Endometrial microvascular endothelial cells (primary cell): ENCODE measurements around the gene GLCE. TPM values are rescaled to one million over a fixed set of nuclear protein-coding genes. Genes with fewer than 3 reads are reported as not detected.

Source experiments
- in situ Hi-C: cut with HindIII; loops from 2 replicates; pipeline ENCODE4 v1.10.0; 2017; ENCODE audit warnings: low sequenced_read_pairs, low pct_unique_long_range_greater_than_20kb; ENCODE audit errors: inconsistent ontology term
- total RNA-seq: library from RNA; depleted of rRNA; stranded (reverse); fragments of >200 nt; gene quantifications from one replicate; pipeline ENCODE4 v1.2.3, GENCODE V29; 2015; ENCODE audit errors: inconsistent ontology term

GLCE gene
- total RNA-seq, 1 donor from 2014 or later: 103 TPM

DNA sequence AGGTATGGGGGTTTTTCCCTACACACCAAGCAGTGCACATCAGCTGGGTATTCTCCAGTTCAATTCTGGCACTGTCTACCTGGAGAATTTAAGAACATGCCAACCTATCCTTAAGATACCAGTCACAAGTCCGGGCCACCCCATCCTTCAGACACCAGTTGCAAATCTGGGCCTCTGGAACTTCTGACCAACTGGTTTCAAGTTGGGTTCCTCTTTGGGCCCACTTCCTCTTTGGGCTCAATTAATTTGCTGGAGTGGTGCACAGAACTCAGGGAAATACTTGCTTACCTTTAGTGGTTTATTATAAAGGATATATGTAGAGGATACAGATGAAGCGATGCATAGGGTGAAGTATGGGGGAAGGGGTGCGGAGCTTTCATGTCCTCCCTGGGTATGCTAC is 25.3 kb downstream of the GLCE start:
- in situ Hi-C loops: no loop called here

DNA sequence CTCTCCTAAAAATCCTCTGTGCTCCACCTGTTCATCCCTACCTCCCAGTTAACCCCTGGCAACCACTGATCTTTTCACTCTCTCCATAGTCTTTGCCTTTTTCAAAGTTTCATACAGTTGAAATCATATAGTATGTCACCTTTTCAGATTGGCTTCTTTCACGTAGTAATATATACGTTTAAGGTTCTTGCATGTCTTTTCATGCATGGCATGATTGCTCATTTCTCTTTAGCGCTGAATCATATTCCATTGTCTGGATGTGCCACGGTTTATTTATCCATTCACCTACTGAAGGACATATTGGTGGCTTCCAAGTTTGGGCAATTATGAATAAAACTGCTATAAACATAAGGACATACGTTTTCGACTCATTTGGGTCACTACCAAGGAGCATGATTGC is 28.7 kb downstream of the GLCE start:
- in situ Hi-C loops: no loop called here

DNA sequence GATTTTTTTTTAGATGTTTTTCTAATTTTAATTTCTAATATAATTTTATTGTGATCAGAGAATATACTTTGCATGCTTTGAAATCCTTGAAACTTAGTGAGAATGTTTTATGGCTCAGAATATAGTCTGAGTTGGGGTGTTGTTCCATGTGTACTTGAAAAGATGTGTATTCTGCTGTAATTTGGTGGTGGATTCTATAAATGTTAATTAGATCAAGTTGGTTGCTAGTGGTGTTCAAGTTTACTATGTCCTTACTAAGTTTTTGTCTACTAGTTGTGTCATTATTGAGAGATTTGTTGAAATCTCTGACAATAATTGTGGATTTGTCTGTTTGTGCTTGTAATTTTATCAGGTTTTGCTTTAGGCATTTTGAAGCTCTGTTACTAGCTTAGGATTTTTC is 29.7 kb downstream of the GLCE start:
- in situ Hi-C loops: no loop called here

DNA sequence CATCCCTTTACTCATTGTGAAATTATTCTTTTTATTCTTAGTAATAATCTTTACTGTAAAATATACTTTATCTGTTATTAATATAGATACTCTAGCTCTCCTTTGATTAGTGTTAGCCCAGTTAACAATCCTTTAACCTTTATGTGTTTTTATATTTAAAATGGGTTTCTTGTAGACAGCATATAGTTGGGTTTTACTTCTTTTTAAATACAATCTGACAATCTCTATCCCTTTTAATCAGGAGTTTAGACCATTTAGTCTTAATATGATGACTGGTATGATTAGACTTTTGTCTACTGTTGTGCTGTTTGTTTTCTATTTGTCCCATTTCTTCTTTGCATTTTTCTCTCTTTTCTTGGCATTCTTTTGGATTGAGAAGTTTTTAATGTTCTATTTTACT is 30.1 kb downstream of the GLCE start:
- in situ Hi-C loops: no loop called here

DNA sequence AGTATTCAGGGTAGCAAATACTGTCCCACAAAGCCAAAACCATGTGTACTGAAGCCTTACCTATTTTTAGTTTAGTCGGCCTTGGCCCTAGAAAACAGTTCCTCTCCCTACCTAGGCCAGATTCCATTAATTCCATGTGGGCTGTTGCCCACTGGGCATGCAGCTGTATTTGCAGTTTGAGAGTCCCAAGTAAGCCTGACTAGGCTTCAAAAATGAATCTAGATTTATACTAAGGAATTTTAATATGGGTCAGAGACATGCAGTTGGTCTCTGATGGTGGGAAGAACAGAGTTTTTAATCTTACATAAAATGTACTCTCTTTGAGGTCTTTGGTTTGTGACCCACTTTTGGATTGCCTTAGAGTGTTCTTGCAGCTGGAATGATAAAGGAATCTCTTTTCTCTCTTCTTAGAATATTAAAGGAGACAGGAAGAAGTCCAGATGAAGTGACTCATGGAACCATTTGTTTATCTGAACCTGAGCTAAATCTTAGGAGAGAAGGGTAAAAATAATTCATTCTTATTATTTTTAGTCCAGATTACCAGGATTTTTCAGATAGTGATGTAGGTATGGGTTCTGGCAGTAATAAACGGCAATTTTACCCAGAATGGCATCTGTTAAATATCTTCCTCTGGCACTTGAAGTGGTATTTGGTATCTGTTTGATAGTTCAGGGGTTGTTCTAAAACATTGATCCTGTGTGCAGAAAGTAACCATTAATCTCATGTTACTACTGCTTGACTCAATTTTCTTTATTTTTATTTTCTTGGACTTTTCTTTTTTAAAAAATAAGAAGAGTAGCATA is 33.8 kb downstream of the GLCE start:
- in situ Hi-C loops: no loop called here

DNA sequence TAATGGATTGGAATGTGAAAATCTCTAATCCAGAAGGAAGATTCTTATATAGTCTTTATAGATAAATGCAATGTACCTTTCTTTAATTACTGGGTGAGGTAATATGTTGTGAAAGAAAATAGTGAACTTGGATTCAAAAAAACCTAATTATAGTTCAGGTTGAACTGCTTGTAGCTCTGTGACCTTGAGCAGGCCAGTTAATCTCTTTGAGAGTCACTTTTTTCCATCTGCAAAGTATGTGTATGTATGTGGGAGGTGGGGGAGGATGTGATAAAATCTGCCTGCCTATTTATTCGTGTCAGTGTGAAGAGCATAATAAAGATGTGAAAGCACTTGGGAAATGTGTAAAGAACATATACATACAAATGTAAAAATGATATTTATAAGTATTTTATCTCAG is 34.4 kb downstream of the GLCE start:
- in situ Hi-C loops: no loop called here

DNA sequence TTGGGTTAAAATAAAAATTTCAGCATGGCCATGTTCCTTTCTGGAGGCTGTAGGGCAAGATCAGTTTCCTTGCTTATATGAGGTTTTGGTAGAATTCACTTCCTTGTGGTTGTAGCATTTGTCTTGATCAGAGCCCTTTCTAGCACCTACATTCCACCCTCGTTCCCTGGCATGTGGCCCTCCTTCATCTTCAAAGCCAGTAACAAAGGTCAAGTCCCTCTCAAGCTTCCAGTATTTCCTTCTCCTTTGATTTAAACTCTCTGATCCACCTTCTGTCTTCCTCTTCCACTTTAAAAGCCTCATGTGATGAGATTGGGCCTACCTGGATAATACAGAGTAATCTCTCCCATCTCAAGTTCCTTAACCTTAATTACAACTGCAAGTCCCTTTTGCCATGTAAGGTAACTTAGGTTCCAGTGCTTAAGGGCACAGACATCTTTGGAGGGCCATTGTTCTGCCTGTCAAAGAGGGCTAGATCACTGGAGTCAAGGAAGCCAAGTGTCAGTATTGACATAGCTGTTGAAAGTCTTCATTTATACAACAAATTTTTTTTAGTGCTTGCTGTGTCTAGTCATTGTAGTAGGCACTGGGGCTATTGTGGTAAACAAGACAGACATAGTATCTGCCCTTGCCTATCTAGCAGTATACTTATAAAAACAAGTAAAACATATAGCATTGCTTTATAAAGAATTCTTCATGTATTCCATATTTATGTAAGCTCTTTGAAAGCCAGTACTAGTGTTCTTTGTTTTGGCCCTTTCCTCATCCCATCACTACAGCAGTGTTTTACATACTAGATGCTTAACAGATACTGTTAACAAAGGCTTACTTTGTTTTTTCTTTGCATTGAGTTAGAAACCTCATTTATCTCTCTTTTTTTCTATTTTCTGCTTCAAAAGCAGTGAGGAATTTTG is 40.7 kb downstream of the GLCE start:
- in situ Hi-C loops: no loop called here

DNA sequence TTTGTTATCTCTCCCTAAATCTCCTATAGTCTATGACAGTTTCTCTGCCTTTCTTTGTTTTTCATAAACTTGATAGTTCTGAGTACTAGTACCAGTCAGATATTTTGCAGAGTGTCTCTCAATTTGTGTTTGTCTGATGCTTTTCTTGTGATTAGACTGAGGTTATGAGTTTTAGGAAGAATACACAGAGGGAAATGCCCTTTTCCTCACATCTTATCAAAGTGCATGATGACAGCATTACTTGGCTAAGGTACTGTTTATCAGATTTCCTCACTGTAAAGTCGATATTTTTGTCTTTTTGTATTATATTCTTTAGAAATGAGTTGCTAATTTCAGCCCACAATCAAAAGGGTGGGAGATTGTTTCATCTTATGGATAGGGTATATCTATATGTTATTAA is 45.6 kb downstream of the GLCE start:
- in situ Hi-C loops: no loop called here

DNA sequence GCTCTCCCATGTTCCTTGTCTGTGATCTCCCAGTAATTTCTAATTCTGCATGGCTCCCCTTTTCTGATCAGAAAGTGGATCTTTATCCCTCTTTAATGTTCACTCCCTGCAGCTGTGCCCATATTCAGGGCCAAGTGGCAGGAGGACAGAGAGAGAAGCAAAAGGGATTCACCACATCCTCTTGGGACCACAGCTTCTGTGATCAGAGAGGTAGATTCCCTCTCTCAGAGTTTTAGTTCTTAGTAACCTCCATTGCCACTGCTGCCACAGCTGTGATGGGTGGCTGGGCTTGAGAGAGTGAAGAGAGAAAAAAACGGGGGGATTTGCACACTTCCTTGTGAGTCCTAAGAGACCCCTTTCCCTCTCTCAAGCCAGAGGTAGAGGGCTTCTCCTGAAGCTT is 49.2 kb downstream of the GLCE start:
- in situ Hi-C loops: no loop called here

DNA sequence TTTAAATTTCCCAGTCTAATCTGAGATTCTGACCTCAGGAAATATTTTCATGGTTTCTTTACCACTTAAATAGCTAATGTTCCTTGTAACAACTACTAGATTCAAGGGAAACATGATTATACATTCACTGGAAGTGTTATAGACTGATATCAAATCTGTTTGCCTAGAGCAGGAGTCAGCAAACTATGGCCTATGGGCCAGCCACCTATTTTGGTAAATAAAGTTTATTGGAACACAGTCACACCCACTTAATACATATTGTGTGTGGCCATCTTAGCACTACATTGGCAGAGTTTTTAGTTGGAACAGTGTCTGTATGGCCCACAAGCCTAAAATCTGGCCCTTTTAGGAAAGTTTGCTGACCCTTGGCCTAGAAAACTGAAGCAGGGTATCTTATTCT is 50.1 kb downstream of the GLCE start:
- in situ Hi-C loops: no loop called here

DNA sequence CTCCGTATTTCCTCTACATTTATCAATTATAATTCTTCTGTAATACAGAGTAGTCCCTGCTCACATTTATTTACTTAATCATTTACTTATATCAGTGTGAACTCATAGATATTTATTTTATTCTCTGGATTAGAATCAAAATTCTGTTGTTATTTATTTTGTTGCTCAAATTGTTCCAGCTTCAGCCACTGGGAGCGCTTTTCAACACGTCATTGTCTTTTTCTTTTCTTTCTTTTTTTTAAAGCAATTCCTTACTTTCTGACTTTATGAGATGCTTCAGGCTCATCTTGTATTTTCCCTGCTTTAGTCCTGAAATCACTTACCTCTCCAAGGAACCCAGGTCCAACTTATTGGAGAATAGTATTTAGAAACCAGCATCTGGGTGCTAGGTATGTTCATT is 53.4 kb downstream of the GLCE start:
- in situ Hi-C loops: no loop called here

DNA sequence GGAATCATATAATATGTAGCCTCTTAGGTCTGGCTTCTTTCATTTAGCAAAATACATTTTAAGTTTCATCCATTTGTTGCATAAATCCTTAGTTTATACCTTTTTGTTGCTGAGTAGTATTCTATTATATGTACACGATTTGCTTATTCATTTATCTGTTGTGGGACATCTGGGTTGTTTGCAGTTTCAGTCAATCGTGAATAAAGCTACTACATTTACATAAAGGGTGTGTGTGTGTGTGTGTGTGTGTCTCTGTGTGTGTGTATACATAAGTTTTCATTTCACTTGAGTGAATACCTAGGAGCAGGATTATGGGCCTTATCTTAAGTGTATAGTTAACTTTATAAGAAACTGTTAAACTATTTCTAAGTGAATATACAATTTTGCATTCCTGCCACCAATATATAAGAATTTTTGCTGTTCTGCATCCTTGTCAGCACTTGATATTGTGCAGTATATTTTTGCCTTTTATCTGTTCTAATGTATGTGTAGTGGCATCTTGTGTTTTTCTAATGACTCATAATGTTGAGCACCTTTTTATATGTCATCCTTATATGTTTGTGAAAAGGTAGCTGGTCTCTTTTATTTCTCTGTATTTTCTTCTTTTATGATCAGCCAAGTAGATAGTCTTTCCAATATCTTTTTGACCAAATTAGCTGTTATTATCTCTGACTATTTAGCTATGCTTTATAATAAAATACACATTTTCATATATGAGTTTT is 55.0 kb downstream of the GLCE start:
- in situ Hi-C loops: no loop called here

DNA sequence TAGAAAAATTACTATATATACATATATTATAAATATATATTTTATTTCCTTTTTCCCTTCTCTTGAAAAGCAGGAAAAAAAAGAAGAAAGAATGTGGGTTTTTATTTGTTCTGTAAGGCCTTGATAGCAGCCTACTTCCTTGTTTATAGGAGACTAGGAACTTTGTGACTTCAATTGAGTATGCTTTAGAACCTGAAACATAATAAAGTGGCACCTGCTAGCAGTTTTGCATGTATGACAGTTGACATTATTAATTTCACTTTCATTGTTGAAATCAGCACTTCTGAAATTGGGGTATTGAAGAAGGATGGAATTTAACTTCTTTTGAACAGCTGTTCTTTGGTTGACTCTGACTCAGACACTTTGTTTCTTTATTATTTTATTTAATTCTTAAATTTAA is 56.9 kb downstream of the GLCE start:
- in situ Hi-C loops: no loop called here

DNA sequence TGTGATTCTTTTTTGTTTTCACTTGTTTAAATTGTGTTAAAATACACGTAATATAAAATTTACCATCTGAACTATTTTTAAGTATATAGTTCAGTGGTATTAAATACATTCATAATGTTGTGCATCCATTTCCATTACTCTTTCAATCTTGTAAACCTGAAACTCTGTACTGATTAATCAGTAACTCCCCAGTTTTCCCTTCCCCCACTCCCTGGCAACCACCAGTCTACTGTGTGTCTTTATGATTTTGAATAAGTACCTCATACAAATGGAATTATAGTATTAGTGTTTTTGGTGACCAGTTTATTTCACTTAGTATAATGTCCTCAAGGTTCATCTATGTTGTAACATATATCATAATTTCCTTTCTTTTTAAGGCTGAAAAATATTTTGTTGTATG is 59.3 kb downstream of the GLCE start:
- in situ Hi-C loops: no loop called here

DNA sequence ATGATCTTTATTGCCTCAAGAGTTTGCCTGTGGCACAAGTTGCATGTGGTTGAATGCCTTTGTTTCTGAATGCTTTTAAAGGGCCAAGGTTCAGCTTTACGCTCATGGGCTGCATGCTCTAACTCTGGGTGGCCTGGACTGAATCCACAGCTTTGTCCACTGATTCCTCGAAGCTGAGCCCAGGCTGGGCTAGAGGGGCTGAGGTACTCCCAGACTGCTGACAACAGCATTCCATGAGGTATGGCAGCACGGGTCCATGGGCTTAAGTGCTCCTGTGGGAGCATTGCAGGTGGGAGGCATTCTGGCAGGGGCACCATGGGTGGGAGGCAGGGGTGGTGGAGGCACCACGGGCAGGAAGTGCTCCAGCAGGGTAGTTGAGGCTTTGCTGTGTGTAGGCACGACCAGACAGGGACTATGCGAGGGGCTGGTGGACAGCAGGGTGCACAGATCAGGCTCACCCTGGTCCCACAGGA is 61.6 kb downstream of the GLCE start:
- in situ Hi-C loops: no loop called here

DNA sequence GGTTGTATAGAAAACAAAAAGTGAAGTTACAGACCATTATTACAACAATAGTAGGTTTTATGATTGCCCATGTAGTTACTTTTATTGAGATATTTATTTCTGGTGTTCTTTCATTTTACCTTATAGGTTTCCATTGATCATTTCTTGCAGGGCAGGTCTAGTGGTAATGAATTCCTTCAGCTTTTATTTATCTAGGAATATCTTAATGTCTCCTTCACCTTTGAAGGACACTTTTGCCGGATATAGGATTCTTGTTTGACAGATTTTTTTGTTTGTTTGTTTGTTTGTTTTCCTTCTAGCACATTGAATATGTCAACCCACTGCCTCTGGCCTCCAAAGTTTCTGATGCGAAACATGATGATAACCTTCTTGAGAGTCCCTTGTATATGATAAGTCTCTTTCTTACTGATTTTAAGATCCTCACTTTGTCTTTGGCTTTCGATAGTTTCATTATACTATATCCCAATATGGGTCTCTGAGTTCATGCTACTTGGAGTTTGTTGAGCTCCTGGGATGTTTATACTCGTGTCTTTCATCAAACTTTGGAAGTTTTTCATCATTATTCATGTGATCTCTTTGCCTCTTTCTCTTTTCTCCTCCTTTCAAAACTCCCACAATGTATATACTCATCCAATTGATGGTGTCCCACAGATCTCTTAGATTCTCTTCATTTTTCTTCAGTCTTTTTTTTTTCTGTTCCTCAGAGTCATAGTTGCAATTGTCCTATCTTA is 62.8 kb downstream of the GLCE start:
- in situ Hi-C loops: no loop called here

DNA sequence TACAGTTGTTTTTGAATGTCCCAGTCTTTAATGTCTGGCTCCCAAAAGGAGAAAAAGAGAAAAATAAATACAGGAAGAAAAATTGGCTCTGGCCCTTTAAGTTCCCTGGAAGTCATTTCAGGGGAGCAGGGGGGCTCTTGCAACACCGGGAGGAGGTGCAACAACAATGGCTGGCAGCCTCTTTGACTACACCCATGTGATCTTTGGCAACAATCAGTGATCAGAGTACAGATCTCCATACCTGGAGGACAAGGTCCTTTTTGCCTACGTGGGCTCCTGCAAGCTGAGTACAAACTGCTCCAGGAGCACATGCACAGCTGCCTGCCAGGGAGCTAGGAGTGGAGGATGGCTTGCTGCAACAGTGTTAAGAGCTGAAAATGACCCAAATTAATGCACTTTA is 63.9 kb downstream of the GLCE start:
- in situ Hi-C loops: no loop called here

DNA sequence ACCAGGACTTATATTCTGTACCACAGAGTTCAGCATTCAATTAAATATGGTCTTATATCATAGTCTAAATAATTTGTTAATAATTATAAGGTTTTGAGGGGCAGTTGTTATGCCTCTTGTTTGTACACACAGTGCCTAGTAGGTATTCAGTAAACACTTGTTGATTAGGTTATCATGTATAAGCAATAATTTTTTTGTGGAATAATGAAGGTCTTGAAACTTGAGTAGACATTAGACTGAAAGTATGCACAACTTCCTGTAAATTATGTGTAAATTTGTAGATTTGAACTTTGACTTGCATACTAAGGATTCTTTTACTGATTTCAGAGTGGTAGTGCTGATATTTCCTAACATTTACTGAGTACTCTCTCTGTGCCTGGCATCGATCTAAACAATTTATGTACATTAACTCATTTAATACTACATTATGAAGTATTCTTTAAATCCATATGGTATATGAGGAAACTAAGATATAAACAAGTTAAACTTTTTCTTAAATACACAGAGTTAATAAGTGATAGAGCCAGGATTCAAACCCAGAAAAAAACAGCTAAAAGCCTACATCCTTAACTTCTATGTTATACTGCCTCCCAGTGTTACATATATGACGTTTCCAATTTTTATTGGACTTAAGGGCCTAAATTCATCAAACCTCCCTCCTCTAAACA is 65.1 kb downstream of the GLCE start:
- in situ Hi-C loops: loop anchor here (25.0 kb wide), 1 partner anchor 163 kb away; no protein-coding TSS in a partner anchor
